IMR-90 (cell line): ENCODE data around the gene XPR1. TPM values are rescaled to one million over a fixed set of nuclear protein-coding genes. Genes with fewer than 3 reads are reported as not detected.

Experiments
- ATAC-seq: fragments of 200-7000 bp; cut with Tn5 transposase; 2 replicates; pipeline ENCODE4 v1.9.1; 2020; ENCODE audit warnings: low read depth, mild to moderate bottlenecking, moderate library complexity
- BruUV-seq: library from RNA; stranded (reverse); fragments of 400-500 nt; replicated peaks from 2 replicates; lab custom pipeline; 2021; lab: Mats Ljungman, UMichigan
- CTCF ChIA-PET: fragments of 300-600 bp; formaldehyde crosslinking; extraction: SDS; loops from one replicate; lab custom pipeline; 2021; ENCODE audit warnings: antibody characterized with exemption; lab: Yijun Ruan, JAX
- POLR2A ChIA-PET: fragments of 300-600 bp; sonication (Branson Sonifier 250); formaldehyde crosslinking; loops from one replicate; lab custom pipeline; 2022; ENCODE audit warnings: antibody characterized with exemption; ENCODE audit not compliant: unreplicated experiment; lab: Charles Lee
- DNase-seq: peaks from one replicate; pipeline ENCODE4 v3.0.0; 2013
- H2AFZ ChIP-seq: replicated peaks from 2 replicates; pipeline ENCODE3; 2013; ENCODE audit warnings: low read length, mild to moderate bottlenecking; ENCODE audit not compliant: poor library complexity
- H2AK5ac ChIP-seq: 2 replicates; pipeline ENCODE4 v1.6.1; 2013; ENCODE audit warnings: low read depth, low read length, inconsistent platforms
- H2AK9ac ChIP-seq: replicated peaks from 2 replicates; pipeline ENCODE3; 2013; ENCODE audit warnings: mild to moderate bottlenecking, low read depth, low read length, moderate library complexity; ENCODE audit not compliant: poor library complexity
- H2BK120ac ChIP-seq: 2 replicates; pipeline ENCODE4 v1.6.1; 2013; ENCODE audit warnings: low read depth, low read length, inconsistent platforms
- H2BK15ac ChIP-seq: 3 replicates; pipeline ENCODE4 v1.6.1; 2013; ENCODE audit warnings: low read depth, low read length, inconsistent platforms
- H2BK20ac ChIP-seq: 2 replicates; pipeline ENCODE4 v1.6.1; 2013; ENCODE audit warnings: low read depth, mild to moderate bottlenecking, inconsistent platforms, low read length, moderate library complexity
- H2BK5ac ChIP-seq: 2 replicates; pipeline ENCODE4 v1.6.1; 2013; ENCODE audit warnings: mild to moderate bottlenecking, low read depth, low read length, inconsistent platforms; ENCODE audit not compliant: poor library complexity, severe bottlenecking
- H3K14ac ChIP-seq: replicated peaks from 2 replicates; pipeline ENCODE4 v1.6.1; 2013; ENCODE audit warnings: low read depth, low read length, inconsistent platforms
- H3K18ac ChIP-seq: 2 replicates; pipeline ENCODE4 v1.6.1; 2013; ENCODE audit warnings: low read depth, low read length, control low read depth
- H3K23ac ChIP-seq: 2 replicates; pipeline ENCODE4 v1.6.1; 2013; ENCODE audit warnings: low read depth, low read length, inconsistent platforms
- H3K27ac ChIP-seq: 2 replicates; pipeline ENCODE4 v1.5.1; 2013; ENCODE audit warnings: mild to moderate bottlenecking, control low read depth, low read length; ENCODE audit not compliant: insufficient read depth
- H3K27me3 ChIP-seq: 2 replicates; pipeline ENCODE4 v1.6.1; 2013; ENCODE audit warnings: low read length; ENCODE audit not compliant: control insufficient read depth, insufficient read depth
- H3K36me3 ChIP-seq: 2 replicates; pipeline ENCODE4 v1.6.1; 2013; ENCODE audit warnings: low read length, mixed read lengths; ENCODE audit not compliant: control insufficient read depth, insufficient read depth
- H3K4ac ChIP-seq: 2 replicates; pipeline ENCODE4 v1.6.1; 2013; ENCODE audit warnings: low read depth, low read length, inconsistent platforms
- H3K4me1 ChIP-seq: 2 replicates; pipeline ENCODE4 v1.6.1; 2013; ENCODE audit warnings: low read length, mixed read lengths; ENCODE audit not compliant: control insufficient read depth, insufficient read depth
- H3K4me2 ChIP-seq: 2 replicates; pipeline ENCODE4 v1.6.1; 2013; ENCODE audit warnings: low read depth, mild to moderate bottlenecking, control low read depth, low read length, moderate library complexity
- H3K4me3 ChIP-seq: 2 replicates; pipeline ENCODE4 v1.5.1; 2013; ENCODE audit warnings: low read depth, mild to moderate bottlenecking, control low read depth, low read length, moderate library complexity; ENCODE audit not compliant: insufficient read depth
- H3K56ac ChIP-seq: 2 replicates; pipeline ENCODE4 v1.6.1; 2013; ENCODE audit warnings: low read length, inconsistent platforms; ENCODE audit not compliant: insufficient read depth; ENCODE audit errors: extremely low read depth
- H3K79me1 ChIP-seq, 2 experiments: 2 replicates each; pipeline ENCODE4 v1.6.1; 2013; ENCODE audit warnings: low read length in 2 of 2, inconsistent platforms in 1 of 2, low read depth in 1 of 2
- H3K9ac ChIP-seq: 2 replicates; pipeline ENCODE4 v1.6.1; 2013; ENCODE audit warnings: low read depth, low read length, control low read depth
- H3K9me1 ChIP-seq: 2 replicates; pipeline ENCODE4 v1.6.1; 2013; ENCODE audit warnings: low read length, inconsistent platforms; ENCODE audit not compliant: insufficient read depth
- H3K9me3 ChIP-seq: 2 replicates; pipeline ENCODE4 v1.6.1; 2013; ENCODE audit warnings: low read length; ENCODE audit not compliant: control insufficient read depth, insufficient read depth
- H4K20me1 ChIP-seq: 2 replicates; pipeline ENCODE4 v1.6.1; 2013; ENCODE audit warnings: low read length, inconsistent platforms; ENCODE audit not compliant: insufficient read depth
- H4K5ac ChIP-seq: 2 replicates; pipeline ENCODE4 v1.6.1; 2013; ENCODE audit warnings: mild to moderate bottlenecking, low read depth, low read length, control low read depth
- H4K8ac ChIP-seq, 2 experiments: 2 replicates each; pipeline ENCODE4 v1.6.1; 2013; ENCODE audit warnings: low read depth in 2 of 2, low read length in 2 of 2, control low read depth in 1 of 2, inconsistent platforms in 1 of 2
- H4K91ac ChIP-seq: 2 replicates; pipeline ENCODE4 v1.6.1; 2013; ENCODE audit warnings: low read depth, low read length, inconsistent platforms; ENCODE audit not compliant: insufficient read depth
- WGBS, 2 experiments: methylation state at CpG; one replicate each; pipeline versions ENCODE4 v1.1.5 to v1.1.7; 2013; ENCODE audit warnings: missing lambda C conversion rate in 2 of 2; ENCODE audit not compliant: insufficient read length in 1 of 2; ENCODE audit errors: extremely low coverage in 2 of 2; 5-methylcytosine and 5-hydroxymethylcytosine counted together
- dilution Hi-C: fragments of 300-500 bp; cut with HindIII; formaldehyde crosslinking; loops from one replicate; pipeline ENCODE4 v1.14.3; 2018; ENCODE audit warnings: low sequenced_read_pairs; ENCODE audit not compliant: unreplicated experiment
- in situ Hi-C: fragments of 300-500 bp; cut with MboI; formaldehyde crosslinking; loops from 3 replicates; pipeline ENCODE4 v1.14.3; 2019; ENCODE audit warnings: low sequenced_read_pairs, inconsistent platforms, mixed read lengths
- intact Hi-C: fragments of 100-400 bp; cut with micrococcal nuclease; formaldehyde crosslinking; loops from 2 replicates; pipeline ENCODE4 v1.10.0; 2022
- polyA plus RNA-seq, 3 experiments: library from polyadenylated mRNA; depleted of rRNA; stranded (reverse); fragments of >200 nt; gene quantifications; 2 replicates each; pipeline ENCODE4 v1.2.3, GENCODE V29; 2012; ENCODE audit warnings: low replicate concordance in 1 of 3
- total RNA-seq: library from RNA; depleted of rRNA; stranded (reverse); fragments of >200 nt; gene quantifications from 2 replicates; pipeline ENCODE4 v1.2.3, GENCODE V29; 2012
- TF ChIP-seq, protein P1 (sequence below): fragments of 150-350 bp; IDR thresholded peaks from 2 replicates; pipeline ENCODE4 v1.6.1; 2017; ENCODE audit warnings: mild to moderate bottlenecking, antibody characterized with exemption, low read length, low read depth

Gene XPR1
- total and polyA plus RNA-seq, 2 of the 4 experiments (the other 2 are of a cell fraction): 11.8 to 25.1 TPM

DNA sequence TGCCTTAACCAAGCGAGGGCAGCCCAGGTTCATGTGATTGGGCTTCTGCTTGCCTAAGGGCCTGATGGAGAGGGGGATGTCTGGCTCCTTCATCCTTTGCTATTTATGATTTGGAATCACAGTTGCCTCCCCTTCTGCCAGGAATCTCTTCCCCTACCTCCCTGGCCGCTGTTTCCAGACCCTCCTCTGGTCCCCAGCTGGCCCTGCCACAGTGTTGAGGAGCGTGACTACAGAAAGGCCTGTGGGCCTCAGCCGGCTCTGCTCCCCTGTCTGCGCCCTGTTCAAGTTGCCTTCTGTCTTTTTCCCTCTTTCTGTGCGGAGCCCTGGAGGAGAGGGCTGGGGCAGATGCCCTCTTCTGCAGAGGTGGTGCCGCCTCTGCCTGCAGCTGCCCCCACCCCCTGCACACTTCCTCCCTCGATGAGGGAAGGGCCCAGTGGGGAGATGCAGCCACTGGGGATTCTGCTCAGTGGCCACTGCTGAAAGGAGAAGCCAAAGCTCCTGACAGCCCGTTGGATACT, 287.4 kb downstream of the XPR1 start:
- Histone ChIP-seq H4K5ac (no peak overlapping the region), H3K9me1 (0 out of 2 replicates have a peak, but pooled peaks cover 8% of the 10 kb centered on the region), H3K27ac (no peak overlapping the region), H3K27me3 (no peaks in the 10 kb centered on the region), H3K14ac (no peak overlapping the region), H2BK5ac (no peak overlapping the region), H4K8ac (no peak overlapping the region), H3K79me1 (peaks cover 0 to 8% of the 10 kb centered on the region in 2 experiments; a peak in 2 of 4 replicates), H2AK5ac (no peak overlapping the region), H3K9ac (no peak overlapping the region), H3K4me3 (no peak overlapping the region), H2BK120ac (no peak overlapping the region), H4K91ac (no peak overlapping the region), H3K36me3 (peaks cover 27% of the 10 kb centered on the region; the same call in 1 of the 2 replicates), H4K20me1 (no peaks in the 10 kb centered on the region), H3K56ac (no peak overlapping the region), H3K23ac (no peak overlapping the region), H3K4ac (no peak overlapping the region), H2BK20ac (no peak overlapping the region), H3K18ac (no peak overlapping the region), H3K4me1 (peaks cover 2% of the 10 kb centered on the region; the same call in 1 of the 2 replicates), H3K9me3 (no peaks in the 10 kb centered on the region), H2AFZ (no peak overlapping the region), H2AK9ac (no peak overlapping the region), H2BK15ac (no peak overlapping the region), H3K4me2 (no peak overlapping the region)
- ChIA-PET POLR2A (interaction anchor here (0.6 kb wide), 1 partner anchor 367 kb away, joined by 3 read pairs; no protein-coding TSS in a partner anchor), CTCF (no interaction called here)
- intact Hi-C loops (no loop called here), in situ Hi-C loops (no loop called here), dilution Hi-C loops (no loop called here)
- 100% methylated on average over 2 of the region's 9 CpGs; no CpG with 5 or more reads in 1 of the 2 experiments for WGBS, 2 experiments
- TF ChIP-seq, protein P1, sequence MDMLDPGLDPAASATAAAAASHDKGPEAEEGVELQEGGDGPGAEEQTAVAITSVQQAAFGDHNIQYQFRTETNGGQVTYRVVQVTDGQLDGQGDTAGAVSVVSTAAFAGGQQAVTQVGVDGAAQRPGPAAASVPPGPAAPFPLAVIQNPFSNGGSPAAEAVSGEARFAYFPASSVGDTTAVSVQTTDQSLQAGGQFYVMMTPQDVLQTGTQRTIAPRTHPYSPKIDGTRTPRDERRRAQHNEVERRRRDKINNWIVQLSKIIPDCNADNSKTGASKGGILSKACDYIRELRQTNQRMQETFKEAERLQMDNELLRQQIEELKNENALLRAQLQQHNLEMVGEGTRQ: no peak
- ATAC-seq (no peak), DNase-seq (no peak)
- BruUV-seq: no TSS peak
